ENCODE measurements around the gene ANKRD37.
"Not testable (repeated sequence)": the region's sequence is repeated elsewhere in the genome, so short reads cannot be mapped to it uniquely, and the experiment has no call there.

ANKRD37 gene, protein sequence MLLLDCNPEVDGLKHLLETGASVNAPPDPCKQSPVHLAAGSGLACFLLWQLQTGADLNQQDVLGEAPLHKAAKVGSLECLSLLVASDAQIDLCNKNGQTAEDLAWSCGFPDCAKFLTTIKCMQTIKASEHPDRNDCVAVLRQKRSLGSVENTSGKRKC

DNA sequence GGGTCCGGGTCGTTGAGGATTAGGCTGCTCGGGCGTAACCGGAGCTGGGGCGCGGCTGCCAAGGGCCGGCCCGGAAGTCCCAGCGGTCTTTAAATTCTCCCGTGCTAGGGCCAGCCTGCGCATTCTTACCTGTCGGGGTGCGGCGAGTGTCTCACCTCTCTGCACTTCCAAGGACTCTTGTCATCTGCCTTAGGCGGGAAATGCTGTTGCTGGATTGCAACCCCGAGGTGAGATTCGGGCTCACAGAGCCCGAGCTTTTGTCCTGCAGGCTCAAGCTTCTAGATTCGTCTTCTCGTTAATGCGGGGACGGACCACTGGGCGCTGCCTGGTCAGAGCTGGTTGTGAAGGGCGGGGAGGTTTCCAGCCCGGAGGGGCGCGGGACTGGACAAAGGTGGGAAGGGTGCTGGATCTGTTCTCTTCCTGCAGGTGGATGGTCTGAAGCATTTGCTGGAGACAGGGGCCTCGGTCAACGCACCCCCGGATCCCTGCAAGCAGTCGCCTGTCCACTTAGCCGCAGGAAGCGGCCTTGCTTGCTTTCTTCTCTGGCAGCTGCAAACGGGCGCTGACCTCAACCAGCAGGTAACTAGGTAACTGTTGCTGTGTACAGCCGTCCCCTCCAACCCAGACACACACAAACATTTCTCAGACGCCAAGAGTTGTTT lies at the start of gene ANKRD37:
ANKRD37 (plus strand) TSS at position 118 of the 662 bp plus-strand sequence; CDS start at position 201, 83 bp downstream.
- DNase-seq: peak in 1 of 2 experiments; percentile 63

DNA sequence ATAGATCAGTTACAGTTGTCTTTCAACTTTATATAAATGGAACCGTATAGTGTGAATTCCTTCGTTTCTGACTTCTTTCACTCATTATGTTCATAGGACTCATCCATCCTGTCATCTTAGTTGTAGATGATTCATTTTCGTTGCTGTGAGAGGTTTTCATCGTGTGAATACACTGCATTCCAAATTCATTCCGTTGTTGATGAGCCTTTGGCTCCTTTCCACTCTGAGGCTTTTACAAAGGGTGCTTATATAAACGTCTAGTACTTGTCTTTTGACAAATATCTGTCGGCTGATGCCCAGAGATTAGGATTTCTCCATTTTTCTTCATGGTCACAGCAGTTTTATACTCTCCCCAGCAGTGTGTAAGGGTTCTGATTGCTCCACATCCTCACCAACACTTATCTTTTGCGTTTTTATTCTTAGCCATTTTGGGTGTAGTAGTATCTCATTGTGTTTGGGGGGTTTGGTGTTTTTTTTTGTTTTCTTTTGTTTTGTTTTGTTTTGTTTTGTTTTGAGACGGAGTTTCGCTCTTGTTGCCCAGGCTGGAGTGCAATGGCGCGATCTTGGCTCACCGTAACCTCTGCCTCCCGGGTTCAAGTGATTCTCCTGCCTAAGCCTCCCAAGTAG lies 49.6 kb upstream of the ANKRD37 start:
- DNase-seq: no peak

DNA sequence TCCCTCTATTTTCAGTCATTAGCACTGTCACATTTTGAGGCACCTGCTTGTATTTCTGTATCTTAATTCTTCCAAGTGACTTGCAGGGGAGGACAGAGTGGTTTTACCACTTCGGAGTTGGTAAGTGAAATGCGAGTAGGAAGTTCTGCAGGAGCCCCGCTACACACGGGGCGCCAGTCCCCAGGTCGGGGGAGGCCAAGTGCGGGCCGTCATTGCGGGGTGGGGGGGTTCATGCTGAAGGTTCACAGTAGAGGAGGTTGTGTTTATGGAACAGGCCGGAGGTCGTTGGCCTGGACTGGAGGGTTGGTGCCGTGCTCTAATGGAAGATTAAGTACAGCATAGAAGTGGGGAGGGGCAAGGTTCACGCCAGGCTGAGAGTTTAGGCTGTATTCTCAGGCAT lies 45.0 kb upstream of the ANKRD37 start:
- DNase-seq: no peak

DNA sequence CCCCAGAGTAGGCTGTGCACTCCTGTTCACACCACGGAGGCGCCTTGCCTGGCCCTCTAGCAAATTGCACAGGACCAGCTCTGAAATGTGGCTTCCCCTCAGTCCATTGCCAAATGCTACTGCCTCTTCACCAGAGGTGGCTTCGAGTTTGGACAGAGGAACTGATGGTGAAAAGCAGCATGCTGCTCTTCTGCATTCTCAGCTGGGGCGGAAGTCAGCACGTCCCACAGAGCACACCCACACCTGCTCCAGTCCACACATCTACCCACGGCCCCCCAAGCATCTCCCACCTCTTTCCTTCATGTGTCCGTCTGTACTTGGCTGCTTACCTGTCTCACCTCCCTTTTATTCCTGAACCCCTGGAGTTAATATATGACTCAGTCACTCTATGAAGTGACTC lies 44.4 kb upstream of the ANKRD37 start:
- no peak for DNase-seq

DNA sequence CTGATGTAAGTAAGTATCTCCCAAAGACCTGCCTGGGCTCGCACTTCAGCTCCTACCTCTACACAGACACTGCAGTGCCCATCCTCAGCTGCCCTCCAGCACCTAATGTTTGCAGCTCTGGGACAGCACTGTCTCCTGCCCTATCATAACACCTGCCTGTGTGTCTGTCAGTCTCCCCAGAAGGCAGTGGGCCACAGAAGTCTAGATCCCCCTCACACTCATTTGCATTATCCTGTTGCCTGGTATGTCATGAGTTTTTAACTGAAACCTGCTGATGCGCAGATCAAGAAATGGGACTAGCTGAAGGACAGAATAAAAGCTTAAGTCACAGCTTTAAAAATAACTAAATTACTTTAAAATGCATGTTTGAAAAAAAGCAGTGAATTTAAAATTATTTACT lies 43.9 kb upstream of the ANKRD37 start:
- DNase-seq: no peak

DNA sequence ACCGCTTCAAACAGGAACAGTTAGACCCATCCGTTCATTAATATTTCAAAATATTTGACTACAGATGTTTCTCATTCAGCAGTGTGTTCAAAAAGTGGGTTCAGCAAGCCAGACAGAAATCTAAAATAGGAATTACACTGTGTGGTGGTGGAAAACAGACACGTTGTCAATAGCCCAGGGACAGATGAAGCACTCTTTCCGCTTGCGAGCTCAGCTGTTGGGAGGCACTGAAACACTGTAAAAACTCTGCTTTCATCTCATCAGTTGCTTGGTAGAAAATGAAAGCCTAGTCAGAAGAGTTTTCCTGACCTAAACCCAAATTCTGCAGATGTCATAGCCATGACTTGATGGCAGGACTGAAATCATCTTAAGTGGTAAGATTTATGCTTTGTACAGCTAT lies 39.4 kb upstream of the ANKRD37 start:
- DNase-seq: no peak

DNA sequence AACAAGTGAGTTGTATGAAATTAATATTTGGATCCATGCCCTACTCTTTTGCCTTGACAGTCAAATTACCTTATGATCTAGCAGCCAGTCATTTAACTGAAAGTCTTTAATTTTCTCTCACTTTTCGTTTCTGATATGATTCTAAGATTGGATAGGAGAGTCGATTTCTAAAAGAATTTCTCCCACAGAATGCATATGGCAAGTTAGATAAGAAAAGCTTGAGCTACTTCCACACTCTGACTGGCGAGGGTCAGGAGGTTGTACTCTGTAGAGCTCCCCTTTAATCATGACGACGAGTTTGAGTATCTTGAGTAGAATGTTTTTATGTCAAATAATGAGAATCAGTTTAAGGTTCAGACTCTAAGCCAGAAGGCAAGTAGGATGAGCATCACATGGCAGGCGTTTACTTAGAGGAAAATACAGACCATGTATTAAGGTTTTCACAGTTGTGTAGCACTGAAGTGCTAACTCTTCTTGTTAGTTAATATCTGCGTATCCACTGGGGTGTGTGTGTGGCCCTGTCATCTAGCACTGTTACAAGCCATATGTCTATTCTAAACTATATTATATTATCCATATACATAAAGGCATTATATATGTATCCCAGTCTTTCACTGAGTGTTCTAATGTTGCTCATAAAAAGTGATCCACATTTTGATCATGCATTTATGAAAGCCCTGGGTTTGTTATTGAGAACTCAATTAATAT lies 38.8 kb upstream of the ANKRD37 start:
- DNase-seq: no peak

DNA sequence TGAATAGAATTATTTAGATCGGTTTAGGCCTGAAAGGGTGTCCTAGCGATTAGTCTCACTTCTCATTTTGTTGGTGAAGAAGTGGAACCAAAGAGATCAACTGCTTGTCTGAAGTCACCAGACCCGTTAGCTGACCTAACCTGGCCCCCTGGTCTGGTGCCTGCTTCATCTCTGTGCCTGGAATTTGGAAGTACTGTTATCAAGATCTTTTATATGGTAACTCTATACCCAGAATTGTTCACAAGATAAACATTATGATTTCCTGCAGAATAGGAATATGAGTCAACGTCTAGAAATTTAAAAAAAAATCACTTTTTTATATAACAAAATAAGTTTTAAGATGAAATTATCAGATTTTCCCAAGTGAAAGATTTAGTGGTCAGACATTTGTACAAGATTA lies 38.1 kb upstream of the ANKRD37 start:
- no peak for DNase-seq

DNA sequence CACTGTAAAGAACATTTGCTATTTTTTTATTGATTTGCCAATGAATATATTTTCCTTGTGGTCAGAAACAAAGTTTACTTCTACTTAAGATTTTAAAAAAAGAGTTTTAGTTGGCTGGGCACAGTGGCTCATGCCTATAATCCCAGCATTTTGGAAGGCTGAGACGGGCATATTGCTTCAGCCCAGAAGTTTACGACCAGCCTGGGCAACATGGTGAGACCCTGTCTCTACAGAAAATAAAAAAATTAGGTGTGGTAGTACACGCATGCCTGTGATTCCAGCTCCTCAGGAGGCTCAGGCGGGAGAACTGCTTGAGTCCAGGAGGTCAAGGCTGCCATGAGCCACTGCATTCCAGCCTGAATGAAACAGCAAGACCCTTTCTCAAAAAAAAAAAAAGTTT lies 37.7 kb upstream of the ANKRD37 start:
- no peak for DNase-seq

DNA sequence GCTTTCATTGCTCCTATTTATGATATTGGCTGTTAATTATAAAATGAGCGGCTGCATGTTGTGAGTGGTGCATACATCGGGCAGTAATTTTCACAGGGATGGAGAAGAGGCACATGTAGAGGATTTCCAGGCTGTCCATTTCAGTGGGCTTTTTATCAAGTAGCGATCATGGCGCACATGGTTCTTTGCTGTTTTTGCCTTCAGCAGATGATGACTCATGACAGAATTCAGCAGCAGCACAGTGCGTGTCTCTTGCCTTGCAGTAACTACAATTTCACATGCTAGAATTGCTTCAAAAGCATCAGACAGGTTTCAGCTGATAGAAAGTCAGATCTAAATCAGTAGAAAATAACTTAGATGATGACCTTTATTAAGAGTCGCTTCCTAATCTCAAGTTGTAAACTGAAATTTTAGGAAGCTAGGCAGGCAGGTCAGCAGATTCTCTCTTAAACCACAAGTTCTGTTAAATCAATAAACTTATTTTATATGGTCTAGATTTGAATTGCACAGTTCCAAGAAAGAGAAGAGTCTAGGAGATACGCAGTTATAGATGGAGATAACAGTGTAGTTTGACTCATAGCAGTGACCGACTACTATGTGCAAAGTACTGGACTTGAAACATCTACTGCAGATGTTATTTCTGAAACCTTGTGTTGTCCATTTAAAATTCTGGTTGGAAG lies 36.7 kb upstream of the ANKRD37 start:
- DNase-seq: no peak

DNA sequence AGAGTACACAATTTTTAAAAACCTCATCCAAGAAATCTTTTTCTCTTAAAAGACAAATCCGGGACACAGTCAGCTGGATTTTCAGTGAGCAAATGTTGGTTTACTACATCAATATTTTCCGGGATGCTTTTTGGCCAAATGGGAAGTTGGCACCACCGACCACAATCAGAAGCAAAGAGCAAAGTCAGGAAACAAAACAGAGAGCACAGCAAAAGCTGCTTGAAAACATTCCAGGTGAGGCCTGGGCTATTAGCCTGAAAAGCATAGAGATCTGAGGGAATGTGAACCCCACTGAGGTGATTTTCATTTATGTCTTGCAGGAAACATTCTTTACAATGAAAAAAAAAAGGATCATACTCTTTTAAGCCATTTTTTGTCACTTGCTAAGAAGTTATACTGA lies 34.8 kb upstream of the ANKRD37 start:
- DNase-seq: no peak

DNA sequence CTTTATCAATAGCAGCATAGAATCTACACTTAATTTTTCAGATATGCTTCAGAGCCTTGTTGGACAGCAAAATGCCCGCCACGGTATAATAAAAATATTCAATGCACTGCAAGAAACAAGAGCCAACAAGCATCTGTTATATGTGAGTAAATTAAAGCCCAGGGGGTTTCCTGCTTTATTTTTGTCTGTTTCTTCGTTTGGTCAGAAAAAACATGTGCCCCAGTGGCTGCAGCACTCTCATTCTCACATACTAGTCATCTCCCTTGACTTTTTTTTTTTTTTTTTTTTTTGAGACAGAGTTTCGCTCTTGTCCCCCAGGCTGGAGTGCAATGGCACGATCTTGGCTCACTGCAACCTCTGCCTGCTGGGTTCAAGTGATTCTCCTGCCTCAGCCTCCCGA lies 34.1 kb upstream of the ANKRD37 start:
- DNase-seq: not testable (repeated sequence)

DNA sequence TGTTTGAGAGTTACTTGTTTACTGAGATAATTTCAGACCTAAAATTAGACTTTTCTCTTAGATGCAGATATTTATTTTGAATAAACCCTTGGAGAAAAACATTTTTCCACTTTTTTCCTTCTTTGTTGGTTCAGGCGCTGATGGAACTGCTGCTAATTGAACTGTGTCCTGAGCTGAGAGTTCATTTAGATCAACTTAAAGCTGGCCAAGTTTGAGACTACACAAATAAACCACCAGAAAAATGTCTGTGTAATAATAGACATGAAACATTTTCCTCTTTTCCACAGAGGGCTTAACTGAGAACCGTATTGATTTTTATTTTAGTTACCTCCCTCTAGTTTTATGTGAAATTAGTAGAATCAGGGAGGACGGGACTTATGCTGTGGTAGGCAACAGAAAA lies 33.4 kb upstream of the ANKRD37 start:
- DNase-seq: no peak

DNA sequence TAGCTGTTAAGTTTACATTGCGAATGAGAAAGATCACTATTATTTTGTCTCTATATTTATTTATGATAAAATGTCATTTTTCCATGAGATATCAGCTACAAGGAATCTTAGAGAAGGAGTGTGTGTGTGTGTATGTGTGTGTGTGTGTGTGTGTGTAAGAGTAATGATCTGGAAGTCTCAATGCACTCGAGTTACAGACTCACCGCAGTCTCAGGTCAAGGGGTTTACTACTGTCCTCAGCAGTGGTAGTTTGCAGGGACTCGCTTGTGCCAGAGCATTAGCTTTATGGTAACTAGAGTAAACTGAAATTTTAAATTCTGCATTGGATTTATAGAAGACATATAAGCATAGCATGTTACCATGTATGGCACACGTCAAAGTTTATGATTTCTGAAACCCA lies 31.8 kb upstream of the ANKRD37 start:
- no peak for DNase-seq

DNA sequence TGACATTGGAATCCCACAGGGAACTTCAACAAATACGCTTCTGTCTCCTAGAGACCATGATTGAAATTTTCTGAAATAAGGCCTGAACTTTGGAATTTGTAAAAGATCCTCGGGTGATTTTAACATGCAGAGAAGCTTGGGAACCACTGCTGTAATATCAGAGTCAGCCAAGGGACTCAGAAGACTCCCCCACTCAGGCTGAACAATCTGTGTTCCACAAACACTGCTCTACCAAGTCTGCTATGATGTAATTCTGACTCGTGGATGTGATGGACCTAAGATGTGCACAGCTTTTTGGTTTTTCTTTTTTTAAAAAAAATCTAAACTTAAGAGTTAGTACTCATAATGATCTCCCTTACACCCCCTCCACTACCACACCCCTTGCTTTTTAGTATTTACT lies 26.9 kb upstream of the ANKRD37 start:
- DNase-seq: no peak

DNA sequence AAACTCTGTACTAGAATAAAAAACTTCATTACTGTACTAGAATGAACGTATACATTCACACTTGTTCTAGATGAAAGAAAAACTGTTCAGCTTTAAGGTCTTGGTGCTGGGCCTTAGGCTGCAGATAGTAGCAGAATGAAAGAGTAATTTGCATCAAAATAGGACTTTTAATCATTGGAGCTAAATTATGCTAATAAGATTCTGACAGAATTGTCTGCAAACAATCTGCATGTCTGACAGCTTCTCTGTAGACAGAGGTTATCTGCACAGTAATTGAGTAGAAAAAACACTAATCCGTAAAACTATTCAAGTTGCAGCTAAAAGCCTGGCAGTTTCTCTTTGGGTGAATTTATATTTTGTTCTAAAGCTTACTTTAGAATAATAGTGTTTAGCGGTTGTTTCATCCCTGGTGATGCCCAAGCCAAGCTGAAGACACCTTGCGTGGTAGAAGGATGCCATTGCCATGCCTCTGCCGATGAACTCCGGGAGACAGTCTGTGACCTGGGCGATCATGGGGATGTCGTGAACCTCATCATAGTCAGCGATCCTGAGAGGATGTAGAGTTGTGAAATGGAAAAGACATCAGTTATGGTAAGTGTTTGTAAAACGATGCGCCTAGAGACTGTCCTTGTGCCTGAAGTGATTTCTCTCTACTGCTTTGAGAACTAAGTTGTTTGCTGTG lies 26.2 kb upstream of the ANKRD37 start:
- no peak for DNase-seq

DNA sequence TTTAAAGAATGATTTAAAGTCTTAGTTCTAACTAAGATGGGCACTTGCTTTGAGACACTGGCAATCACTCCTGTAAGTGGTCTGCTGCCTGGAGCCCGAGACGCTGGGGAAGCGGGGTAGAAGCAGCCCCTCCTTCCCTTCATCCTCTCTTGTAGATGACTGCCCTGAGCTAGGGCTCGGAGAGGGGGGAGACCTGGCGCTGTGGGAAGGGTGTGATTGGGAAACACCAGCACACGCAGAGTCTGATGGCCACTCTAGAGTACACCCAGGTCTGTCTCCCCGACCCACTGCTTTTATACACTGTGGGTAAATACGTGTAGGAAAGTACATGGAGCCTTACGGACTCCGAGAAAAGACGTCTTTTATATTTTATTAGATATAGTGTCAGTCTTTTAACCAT lies 24.9 kb upstream of the ANKRD37 start:
- DNase-seq: no peak

DNA sequence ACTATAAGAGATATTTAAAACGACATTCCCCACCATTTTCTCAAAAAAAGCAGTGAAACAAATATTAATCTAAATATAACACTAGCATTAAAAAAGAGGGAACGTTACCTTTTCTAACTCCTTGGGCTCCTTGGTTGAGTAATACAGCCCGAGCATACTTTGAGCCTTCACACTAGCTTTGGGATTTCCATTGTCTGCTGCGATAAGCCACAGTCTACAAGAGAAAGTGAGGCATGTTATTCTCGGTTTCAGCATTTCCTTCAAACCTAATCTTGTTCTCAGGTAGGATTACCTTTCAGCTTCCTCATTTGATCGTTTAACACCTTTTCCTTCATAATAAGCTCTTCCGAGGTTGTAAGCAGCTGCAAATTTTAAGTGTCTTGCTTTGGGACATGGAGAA lies 22.6 kb upstream of the ANKRD37 start:
- no peak for DNase-seq

DNA sequence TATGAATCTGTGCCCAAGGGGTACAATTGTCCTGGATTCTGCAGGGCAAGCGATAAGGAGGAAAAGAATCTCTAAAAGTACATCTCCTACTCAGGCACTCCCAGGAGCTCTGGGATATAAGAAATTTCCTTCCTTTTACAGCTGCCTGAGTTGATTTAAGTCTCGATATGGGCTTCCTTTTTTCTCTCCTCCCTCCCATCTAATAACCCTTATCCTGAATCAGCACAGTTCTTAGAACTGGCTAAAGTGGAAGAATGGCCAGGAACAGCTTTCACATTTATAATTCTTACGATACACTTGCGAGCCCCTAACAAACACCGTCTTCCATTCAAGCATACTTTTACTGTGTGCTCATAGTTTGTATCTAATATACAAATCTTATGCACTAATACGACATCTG lies 22.1 kb upstream of the ANKRD37 start:
- no peak for DNase-seq

DNA sequence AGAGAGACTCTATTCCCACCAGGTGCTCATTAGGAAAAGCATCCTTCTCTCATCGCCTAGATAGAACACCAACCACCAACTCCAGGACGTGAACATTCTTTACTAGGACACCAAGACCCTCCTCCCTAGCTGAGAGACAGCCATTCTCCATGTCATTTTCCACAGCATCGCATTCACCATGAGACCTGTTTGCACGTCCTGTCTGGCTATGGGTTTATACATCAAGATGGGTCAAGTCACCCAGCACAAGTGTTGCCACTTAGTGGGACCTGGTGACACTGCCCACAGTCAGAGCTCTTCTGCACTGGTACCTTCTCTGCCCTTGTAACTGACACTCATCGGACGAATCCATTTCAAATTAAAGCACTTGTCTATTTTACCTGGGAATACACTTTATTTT lies 18.4 kb upstream of the ANKRD37 start:
- DNase-seq: no peak

DNA sequence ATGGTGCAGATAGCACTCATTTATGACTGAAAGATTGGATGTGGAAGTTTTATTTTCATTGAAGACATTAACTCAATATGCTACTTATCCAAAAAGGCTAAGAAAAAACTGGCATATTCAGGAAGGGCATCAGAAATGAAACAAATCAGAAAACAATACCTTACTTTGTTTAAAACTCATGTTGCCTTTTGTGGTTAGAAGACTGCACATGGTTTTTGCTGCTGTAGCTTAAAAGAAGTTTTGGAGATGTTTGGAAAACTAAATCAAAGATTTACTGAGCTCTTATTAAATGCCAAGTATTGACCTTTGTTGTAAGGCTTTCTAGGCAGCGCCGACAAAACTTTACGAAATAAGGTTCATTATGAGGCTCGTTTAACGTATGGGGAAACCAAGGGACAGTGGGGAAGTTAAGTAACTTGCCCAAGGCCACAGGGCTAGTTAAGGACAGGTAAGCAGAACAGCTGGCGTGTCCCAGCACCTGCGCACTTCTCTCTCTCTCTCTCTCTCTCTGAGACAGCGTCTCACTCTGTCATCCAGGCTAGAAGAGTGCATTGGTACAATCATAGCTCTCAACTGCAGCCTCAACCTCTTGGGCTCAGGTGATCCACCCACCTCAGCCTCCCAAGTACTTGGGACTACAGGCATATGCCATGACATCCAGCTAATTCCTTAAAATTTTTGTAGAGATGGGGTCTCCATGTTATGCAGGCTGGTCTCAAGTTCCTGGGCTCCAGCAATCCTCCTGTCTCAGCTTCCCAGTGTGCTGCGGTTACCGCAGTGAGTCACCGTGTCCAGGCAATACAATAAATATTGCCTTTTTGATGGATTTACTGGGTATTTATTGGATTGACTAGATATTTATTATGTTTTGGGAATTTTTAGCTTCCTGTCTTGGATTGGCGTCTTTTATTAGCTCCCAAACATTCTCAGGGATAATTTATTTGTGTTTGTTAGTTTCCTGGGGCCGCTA lies 17.0 kb upstream of the ANKRD37 start:
- DNase-seq: no peak

DNA sequence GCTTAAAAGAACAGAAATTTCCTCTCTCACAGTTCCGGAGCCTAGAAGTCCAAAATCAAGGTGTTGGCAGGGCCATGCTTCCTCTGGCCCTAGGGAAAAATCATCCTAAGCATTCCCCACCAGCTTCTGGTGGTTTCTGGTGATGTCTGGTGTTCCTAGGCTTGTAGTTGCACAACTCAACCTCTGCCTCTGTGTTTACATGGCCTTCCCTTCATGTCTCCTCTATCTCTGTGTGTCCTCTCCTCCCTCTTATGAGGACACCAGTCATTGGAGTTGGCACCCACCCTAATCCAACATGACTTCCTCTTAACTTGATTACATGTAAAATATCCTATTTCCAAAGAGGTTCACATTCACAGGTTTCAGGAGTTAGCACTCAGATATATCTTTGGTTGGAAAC lies 16.3 kb upstream of the ANKRD37 start:
- no peak for DNase-seq

Data from NCI-H2081 (cell line).